ENCODE data around the gene NCCRP1. TPM values are rescaled to one million over a fixed set of nuclear protein-coding genes. Genes with fewer than 3 reads are reported as not detected.

Gene NCCRP1
- polyA plus RNA-seq, 1 donor from 2014 or later, result not detected

- Histone ChIP-seq H3F3A (ENCODE audit: insufficient read depth, low read length, poor library complexity, severe bottlenecking) (no peaks in the 10 kb centered on the region), H3K4me2 (ENCODE audit: low read length) (no peak overlapping the region), H3K4me3 (ENCODE audit: low read length) (no peak overlapping the region), H3K79me2 (replicated peaks; ENCODE audit: insufficient read depth, low read length) (no peaks in the 10 kb centered on the region), H3K9ac (ENCODE audit: low read length) (no peak overlapping the region), H3K27ac (ENCODE audit: low read length) (no peak overlapping the region), H3K9me3 (ENCODE audit: low read length) (no peaks in the 10 kb centered on the region), H3K9me2 (ENCODE audit: insufficient read depth, low read length) (no peaks in the 10 kb centered on the region), H4K20me1 (ENCODE audit: insufficient read depth) (no peaks in the 10 kb centered on the region), H3K36me3 (ENCODE audit: insufficient read depth, low read length) (no peaks in the 10 kb centered on the region), H3K27me3 (ENCODE audit: insufficient read depth, low read depth, low read length) (no peaks in the 10 kb centered on the region), H2AFZ (ENCODE audit: low read depth, low read length) (no peak overlapping the region)
- TF ChIP-seq EZH2 (IDR thresholded peaks at IDR 0.05; ENCODE audit: borderline replicate concordance, insufficient read depth, low read length, poor library complexity, severe bottlenecking) (no peak), POLR2AphosphoS5 (IDR thresholded peaks at IDR 0.05) (no peak), TAF1 (IDR thresholded peaks at IDR 0.05; ENCODE audit: low read depth) (no peak), EP300 (conservative IDR thresholded peaks at IDR 0.05; ENCODE audit: poor library complexity, severe bottlenecking) (no peak), MXI1 (conservative IDR thresholded peaks at IDR 0.05; ENCODE audit: poor library complexity, severe bottlenecking) (no peak), RAD21 (conservative IDR thresholded peaks at IDR 0.05) (no peak), REST (IDR thresholded peaks at IDR 0.05; ENCODE audit: borderline replicate concordance) (no peak), SMC3 (conservative IDR thresholded peaks at IDR 0.05; ENCODE audit: poor library complexity) (no peak)
- TF ChIP-seq, protein P1, sequence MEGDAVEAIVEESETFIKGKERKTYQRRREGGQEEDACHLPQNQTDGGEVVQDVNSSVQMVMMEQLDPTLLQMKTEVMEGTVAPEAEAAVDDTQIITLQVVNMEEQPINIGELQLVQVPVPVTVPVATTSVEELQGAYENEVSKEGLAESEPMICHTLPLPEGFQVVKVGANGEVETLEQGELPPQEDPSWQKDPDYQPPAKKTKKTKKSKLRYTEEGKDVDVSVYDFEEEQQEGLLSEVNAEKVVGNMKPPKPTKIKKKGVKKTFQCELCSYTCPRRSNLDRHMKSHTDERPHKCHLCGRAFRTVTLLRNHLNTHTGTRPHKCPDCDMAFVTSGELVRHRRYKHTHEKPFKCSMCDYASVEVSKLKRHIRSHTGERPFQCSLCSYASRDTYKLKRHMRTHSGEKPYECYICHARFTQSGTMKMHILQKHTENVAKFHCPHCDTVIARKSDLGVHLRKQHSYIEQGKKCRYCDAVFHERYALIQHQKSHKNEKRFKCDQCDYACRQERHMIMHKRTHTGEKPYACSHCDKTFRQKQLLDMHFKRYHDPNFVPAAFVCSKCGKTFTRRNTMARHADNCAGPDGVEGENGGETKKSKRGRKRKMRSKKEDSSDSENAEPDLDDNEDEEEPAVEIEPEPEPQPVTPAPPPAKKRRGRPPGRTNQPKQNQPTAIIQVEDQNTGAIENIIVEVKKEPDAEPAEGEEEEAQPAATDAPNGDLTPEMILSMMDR (IDR thresholded peaks at IDR 0.05; ENCODE audit: poor library complexity, severe bottlenecking), result no peak
Observed at GRCh38 chr19:39183104-39183503, 13.7 kb upstream of the NCCRP1 start.

DNA sequence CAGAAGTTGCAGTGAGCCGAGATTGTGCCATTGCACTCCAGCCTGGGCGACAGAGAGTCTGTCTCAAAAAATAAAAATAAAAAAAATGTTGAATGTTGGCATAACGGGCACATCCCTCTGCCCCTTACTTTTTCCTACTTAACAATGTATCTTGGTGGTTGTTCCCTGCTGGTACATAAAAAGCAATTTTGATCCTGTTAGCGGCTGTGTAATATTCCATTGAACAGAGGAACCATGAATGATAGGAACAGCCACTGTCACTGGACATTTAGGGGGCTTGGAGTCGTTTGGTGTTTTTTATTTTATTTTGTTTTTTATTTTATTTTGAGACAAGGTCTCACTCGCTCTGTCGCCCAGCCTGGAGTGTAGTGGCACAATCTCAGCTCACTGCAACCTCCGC lies 10.4 kb upstream of the NCCRP1 start:
- Histone ChIP-seq H3K4me3 (ENCODE audit: low read length) (no peak overlapping the region), H4K20me1 (ENCODE audit: insufficient read depth) (no peaks in the 10 kb centered on the region), H3K36me3 (ENCODE audit: insufficient read depth, low read length) (no peaks in the 10 kb centered on the region), H3K9ac (ENCODE audit: low read length) (no peak overlapping the region), H3K9me3 (ENCODE audit: low read length) (no peaks in the 10 kb centered on the region), H3F3A (ENCODE audit: insufficient read depth, low read length, poor library complexity, severe bottlenecking) (no peaks in the 10 kb centered on the region), H3K27ac (ENCODE audit: low read length) (no peak overlapping the region), H3K9me2 (ENCODE audit: insufficient read depth, low read length) (no peaks in the 10 kb centered on the region), H2AFZ (ENCODE audit: low read depth, low read length) (no peak overlapping the region), H3K79me2 (replicated peaks; ENCODE audit: insufficient read depth, low read length) (no peaks in the 10 kb centered on the region), H3K27me3 (ENCODE audit: insufficient read depth, low read depth, low read length) (no peaks in the 10 kb centered on the region), H3K4me2 (ENCODE audit: low read length) (no peak overlapping the region)
- TF ChIP-seq RAD21 (conservative IDR thresholded peaks at IDR 0.05), result no peak
- no peak for TF ChIP-seq REST (IDR thresholded peaks at IDR 0.05; ENCODE audit: borderline replicate concordance)
- no peak for TF ChIP-seq TAF1 (IDR thresholded peaks at IDR 0.05; ENCODE audit: low read depth)
- TF ChIP-seq, protein P1 (IDR thresholded peaks at IDR 0.05; ENCODE audit: poor library complexity, severe bottlenecking), result no peak
- no peak for TF ChIP-seq EZH2 (IDR thresholded peaks at IDR 0.05; ENCODE audit: borderline replicate concordance, insufficient read depth, low read length, poor library complexity, severe bottlenecking)
- no peak for TF ChIP-seq MXI1 (conservative IDR thresholded peaks at IDR 0.05; ENCODE audit: poor library complexity, severe bottlenecking)
- TF ChIP-seq SMC3 (conservative IDR thresholded peaks at IDR 0.05; ENCODE audit: poor library complexity), result no peak
- no peak for TF ChIP-seq POLR2AphosphoS5 (IDR thresholded peaks at IDR 0.05)
- TF ChIP-seq EP300 (conservative IDR thresholded peaks at IDR 0.05; ENCODE audit: poor library complexity, severe bottlenecking), result no peak
